IPS-18c (cell line): Measurements from ENCODE around the gene PDLIM7.
"Not testable (repeated sequence)": the region's sequence is repeated elsewhere in the genome, so short reads cannot be mapped to it uniquely, and the experiment has no call there.

Experiments used
- H3K4me3 ChIP-seq: 2 replicates; pipeline ENCODE4 v1.7.0; 2013; ENCODE audit warnings: low read depth, mild to moderate bottlenecking, low read length, moderate library complexity; ENCODE audit not compliant: insufficient read depth
- H3K9me3 ChIP-seq: one replicate; pipeline ENCODE4 v1.6.1; 2013; ENCODE audit warnings: mild to moderate bottlenecking, low read length, moderate library complexity; ENCODE audit not compliant: control insufficient read depth, insufficient read depth

Gene PDLIM7, protein sequence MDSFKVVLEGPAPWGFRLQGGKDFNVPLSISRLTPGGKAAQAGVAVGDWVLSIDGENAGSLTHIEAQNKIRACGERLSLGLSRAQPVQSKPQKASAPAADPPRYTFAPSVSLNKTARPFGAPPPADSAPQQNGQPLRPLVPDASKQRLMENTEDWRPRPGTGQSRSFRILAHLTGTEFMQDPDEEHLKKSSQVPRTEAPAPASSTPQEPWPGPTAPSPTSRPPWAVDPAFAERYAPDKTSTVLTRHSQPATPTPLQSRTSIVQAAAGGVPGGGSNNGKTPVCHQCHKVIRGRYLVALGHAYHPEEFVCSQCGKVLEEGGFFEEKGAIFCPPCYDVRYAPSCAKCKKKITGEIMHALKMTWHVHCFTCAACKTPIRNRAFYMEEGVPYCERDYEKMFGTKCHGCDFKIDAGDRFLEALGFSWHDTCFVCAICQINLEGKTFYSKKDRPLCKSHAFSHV

DNA sequence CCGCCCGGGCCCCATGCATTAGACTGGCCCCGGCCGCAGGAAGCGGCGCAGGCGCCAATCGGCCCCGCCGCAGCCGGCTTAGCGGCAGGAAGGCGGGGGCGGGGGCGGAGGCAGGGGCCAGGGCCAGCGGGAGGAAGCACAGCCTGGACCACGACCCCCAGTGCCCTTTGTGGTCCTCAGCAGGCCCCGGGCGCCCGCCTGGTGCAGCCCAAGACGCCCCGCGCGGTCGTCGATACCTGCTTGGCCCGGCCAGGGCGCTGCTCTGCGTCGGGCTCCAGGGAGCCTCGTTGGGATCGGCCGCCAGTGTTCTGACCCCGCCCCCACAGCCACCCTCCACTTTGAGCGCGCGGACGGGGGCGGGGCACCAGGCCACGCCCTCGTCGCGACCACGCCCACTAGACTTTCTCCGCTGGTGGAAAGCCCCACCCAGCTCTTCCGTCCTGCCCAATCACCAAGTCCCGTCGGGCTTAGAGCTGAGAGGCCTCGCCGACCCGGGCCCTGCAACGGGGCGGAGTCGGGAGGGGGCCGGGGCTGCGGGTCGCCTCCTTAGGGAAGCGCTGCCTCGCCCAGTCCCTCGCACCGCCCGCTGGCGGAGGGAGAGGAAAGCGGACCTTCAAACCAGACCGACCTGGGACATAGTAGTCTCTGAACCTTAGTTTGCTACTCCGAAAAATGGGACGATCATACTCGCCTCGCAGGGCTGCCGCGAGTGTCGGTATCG lies at the start of gene PDLIM7:
PDLIM7 (minus strand) TSS at position 313 of the 721 bp plus-strand sequence. CDS start 1,092 bp downstream, outside the sequence.
- Histone ChIP-seq H3K4me3 (peak within 1 kb of the TSS; percentile 84), H3K9me3 (no peaks in the 10 kb centered on the region)

DNA sequence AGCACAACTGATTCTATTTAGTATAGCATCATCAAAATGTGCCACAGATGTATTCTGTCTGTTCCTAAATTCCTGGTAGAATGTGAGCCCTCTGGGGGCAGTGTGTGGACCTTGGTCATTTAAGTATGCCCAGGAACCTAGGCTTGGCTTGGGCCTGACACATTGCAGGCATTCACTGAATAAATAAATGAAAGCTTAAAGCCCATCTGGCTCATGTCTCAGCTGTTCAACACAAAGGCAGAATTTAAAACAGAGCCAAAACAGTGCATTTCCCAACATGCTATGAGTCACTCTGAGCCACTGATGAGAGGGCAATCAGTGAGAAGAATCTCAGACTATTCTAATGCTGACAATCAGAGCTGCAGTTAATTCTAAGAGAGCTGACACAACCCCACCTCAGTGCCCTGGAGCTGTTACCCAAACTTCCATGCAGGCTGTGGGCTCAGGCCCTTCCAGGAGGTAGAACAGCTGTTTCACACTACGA lies 48.9 kb upstream of the PDLIM7 start:
- H3K4me3 ChIP-seq, result no peak overlapping the region
- no peaks in the 10 kb centered on the region for H3K9me3 ChIP-seq

DNA sequence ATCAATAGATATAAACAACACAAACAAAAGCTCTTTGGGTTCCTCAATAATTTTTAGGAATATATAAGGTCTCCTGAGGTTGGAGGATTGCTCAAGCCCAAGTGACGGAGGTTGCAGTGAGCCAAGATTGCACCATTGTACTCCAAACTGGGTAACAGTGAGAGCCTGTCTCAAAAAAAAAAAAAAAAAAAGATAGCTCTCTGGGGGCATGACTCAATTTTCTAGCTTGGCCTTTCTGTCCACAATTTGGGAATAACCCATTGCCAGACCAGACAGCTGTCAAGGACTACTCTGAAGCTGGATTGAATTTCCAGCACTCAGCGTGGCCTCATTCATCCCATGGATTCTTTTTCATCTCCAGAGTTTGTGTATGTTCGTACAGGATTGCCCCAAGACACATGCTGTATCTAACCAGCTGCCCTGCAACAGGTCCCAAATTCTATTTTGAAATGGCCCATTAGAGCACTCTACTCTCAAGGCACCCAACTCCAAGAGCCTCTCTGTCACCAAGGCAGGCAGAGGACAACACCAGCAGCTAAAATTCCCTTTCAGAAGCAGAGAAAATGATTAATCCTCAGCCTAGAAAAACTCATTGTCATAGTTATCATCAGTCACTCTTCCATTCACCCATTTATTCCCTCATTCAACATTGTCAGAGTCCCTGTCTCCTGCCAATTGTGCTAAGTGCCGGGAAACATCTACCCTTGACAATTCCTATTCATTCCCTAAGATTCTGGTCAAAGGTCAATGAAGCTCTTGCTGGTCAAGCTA lies 48.3 kb upstream of the PDLIM7 start:
- Histone ChIP-seq H3K9me3 (no peaks in the 10 kb centered on the region), H3K4me3 (no peak overlapping the region)

DNA sequence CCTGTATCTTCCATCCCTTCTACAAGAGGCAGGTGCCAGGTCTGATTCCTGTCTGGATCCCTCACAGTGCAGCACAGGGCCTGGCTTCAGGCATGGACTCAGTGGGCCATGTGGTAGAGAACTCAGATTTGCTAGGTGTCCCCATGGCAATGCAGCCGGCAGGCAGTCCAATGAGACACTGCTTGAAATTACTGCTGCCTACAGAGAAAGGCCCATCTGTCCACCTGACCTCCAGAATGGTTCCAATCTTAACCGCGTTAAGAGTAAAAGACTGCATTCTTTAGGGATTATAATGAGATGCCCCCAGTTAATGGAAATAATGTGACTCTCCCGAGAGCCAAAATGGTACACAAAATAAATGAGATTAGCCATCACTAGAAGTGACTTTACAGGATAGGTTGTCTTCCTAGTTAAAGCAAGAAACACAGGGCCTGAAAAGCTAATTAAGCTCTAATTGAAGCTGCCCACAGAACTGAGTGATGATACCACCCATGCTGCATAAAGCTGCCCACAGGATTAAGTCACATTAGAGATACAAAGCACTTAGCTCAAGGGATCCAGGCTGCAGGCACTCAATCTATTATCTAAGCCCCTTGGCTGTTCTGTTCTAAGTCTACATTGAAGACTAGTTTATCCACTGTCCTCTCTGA lies 45.5 kb upstream of the PDLIM7 start:
- peaks cover under 1% of the 10 kb centered on the region for H3K9me3 ChIP-seq
- H3K4me3 ChIP-seq, result no peak overlapping the region

DNA sequence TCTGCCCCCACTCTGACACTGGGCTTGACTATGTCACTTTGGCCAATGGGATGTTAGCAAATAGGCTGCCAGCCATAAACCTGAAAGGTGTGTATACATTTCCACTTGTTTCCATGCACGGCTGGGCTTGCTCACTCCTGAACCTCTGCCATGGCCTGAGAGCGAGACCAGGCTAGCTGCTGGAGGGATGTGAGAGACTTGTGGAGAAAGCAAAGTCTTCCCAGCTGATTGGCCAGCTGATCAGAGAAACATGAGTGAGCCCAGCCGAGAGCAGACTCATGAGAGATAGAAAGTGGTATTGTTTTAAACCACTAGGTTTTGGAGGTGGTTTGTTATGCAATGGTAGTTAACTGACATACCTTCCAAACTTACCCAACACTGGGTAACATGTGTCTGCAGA lies 43.0 kb upstream of the PDLIM7 start:
- peaks cover 3% of the 10 kb centered on the region for H3K9me3 ChIP-seq
- no peak overlapping the region for H3K4me3 ChIP-seq

DNA sequence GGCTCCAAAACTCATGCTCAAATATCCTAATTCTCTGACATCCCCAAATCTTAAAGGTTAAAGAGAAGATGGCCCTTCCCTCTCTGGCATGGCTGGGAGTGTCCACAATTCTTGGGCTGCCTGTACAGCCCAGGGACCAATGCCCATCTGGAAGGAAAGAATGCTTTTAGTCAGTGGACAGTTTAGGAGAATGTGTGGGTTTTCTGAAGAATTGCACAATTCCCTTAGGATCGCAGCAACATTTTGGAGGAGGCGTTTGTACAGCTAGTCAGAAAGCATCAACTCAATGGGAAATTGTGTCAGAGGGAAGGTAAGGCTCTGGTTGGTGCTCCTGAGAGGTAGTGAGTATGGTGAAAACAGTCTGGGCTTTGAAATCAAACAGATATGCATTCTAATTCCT lies 42.0 kb upstream of the PDLIM7 start:
- Histone ChIP-seq H3K9me3 (peaks cover 3% of the 10 kb centered on the region), H3K4me3 (no peak overlapping the region)

DNA sequence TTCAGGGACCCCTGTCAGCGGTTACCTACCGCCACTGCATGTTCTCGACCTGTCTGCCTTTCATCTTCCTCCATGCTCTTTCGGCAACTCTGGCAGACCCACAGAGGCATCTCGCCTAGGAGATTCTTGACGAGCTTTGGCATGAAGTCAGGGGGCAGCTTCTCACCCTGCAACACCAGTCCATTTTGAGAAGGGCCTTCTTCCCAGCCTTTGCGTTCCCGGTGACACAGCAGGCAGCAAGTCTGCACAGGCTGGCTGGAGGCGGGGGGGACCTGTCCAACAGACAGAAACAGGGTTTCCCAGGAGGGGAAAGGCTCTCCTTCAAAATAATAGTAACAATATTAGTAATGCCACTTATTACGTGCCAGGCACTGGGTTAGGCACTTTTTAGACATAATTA lies 41.5 kb upstream of the PDLIM7 start:
- Histone ChIP-seq H3K9me3 (peaks cover 3% of the 10 kb centered on the region), H3K4me3 (no peak overlapping the region)

DNA sequence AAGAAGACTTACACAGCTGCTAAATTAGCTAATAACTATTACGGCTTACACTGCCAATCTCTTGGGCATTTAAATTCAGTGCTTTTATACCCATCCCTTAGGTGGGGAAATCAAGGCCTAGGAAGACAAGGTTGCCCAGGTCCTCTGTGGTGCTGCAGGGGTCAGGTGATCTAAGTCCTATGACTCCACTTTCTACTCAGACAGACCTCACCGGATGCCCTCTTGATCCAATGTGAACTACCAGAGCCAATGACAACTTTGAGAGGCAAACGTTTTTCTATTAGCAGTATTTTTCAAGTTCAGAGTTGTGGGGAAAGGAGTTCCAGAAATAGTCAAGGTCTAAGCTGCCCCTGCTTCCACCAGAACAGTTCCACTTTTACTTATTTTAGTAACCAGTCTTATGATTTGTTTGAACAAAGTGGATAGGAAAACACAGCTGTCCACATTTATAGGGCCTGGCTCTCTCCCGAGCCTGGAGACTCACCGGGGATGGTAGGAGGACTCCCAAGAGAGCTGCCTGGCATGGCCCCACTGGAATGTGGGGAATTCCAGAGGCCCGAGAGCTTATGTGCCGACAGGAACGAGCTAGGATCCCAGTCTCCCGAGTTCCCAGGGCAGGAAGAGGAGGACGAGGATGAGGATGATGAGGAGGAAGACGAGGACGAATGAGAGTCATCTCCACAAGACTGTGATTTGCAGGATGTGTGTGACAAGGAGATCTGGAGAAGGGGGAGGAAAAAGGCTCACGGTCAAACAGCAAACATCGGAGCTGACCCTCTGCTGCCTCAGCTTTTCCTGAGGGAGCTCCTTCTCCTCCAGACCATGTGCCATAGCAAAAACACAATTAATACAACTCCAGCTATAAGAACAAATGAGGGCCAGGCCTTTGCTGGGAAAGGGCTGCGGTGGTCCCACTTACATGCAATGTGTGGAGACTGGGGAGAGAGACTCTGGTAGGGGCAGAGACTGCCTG lies 40.3 kb upstream of the PDLIM7 start:
- no peak overlapping the region for H3K4me3 ChIP-seq
- peaks cover 3% of the 10 kb centered on the region for H3K9me3 ChIP-seq

DNA sequence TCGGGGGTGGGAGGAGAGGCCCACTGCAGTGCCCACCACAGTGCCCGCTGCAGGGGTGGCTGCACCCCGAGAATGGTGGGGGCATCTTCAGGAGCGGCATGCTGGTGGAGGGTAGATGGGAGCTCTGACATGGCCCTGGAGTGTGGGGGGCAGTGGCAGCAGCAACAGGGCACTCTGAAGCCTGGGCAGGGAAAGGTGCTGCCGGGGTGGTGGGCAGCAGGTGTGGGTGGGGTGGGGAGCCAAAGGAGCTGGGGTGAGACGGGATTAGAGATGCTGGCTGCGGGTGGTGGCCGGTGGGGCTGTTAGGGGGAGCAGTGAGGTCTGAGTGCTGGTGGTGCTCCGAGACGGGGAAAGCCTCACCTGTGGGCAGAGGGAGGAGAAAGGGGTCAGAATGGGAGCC lies 39.0 kb upstream of the PDLIM7 start:
- Histone ChIP-seq H3K9me3 (peaks cover 3% of the 10 kb centered on the region), H3K4me3 (no peak overlapping the region)

DNA sequence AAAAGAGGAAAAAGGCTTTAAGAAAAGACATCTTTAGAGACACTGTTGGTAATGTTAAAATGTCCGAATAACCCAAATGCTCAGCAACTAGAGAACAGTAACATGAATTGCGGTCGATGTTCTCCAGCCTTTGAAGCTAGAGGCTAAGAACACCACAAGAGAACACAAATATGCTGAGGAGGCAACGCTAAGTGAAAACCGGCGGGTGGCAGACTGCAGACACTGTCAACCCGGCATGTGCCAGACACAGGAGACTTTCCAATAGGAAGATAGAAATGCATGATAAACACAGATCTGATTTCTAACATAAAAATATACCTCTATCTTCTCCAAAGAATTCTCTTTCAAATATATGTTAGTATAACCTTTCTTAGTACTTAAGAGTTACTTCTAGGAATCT lies 37.7 kb upstream of the PDLIM7 start:
- Histone ChIP-seq H3K9me3 (peaks cover 3% of the 10 kb centered on the region), H3K4me3 (no peak overlapping the region)

DNA sequence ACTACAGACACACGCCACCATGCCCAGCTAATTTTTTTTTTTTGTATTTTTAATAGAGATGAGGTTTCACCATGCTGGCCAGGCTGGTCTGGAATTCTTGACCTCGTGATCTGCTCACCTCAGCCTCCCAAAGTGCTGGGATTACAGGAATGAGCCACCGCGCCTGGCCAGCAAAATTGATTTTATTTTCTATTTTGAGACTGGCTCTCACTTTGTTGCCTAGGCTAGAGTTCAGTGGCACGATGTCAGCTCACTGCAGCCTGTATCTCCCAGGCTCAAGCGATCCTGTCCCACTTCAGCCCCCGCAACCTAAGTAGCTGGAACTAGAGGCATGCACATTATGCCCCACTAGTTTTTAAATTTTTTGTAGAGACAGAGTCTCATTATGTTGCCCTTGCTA lies 37.0 kb upstream of the PDLIM7 start:
- not testable (repeated sequence) for H3K4me3 ChIP-seq, H3K9me3 ChIP-seq

DNA sequence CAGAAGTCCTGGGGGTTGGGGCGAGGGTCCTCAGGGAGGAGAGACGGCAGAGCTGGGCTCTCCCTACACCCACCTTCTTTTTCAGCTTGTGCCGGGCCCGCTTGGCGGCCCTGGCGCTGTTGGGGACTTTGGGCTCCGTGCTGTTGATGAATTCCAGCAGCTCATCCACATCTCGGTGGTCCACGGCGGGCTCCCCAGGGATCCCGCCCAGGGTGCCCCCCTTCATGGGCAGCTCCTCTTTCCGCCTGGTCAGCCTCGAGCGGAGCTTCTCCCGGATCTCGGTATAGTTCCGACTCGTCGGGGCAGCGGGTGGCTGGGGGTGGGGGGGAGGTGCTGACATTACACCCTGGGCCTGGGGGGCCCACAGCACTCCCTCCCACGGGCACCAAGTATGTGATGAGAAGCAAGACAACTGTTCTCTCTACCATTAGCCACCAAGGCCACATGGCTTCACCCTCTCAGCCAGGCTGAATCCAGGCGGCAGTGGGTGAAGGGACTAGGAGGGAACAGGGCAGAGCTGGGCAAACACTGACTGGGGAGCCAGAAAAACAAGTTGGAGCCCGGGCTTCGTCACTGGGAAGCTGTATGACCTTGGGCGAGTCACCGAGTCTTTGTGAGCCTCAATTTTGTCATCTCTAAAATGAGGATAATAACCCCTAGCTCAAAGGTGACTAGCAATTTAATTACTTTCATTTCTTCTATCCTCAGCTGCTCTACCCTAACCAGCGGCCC lies 34.0 kb upstream of the PDLIM7 start:
- Histone ChIP-seq H3K9me3 (no peaks in the 10 kb centered on the region), H3K4me3 (no peak overlapping the region)

DNA sequence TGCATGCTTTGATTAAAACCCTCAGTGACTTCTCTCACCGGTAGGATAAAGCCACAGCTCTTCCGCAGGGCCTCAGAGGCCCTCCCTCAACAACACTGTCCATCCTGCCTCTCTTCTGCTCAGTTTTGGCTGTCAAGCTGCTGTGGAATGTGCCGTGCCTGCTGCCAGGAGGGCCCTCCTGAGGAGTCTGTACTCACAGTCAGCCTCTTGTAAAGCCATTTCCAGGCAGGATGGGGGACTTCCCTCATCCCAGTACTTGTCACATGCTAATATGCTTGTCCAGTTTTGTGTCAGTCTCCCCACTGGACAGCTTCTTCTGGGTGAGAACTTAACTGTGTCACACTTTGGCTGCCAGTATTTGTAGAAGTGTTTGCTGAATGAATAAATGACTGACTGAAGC lies 33.2 kb upstream of the PDLIM7 start:
- H3K9me3 ChIP-seq, result no peaks in the 10 kb centered on the region
- no peak overlapping the region for H3K4me3 ChIP-seq

DNA sequence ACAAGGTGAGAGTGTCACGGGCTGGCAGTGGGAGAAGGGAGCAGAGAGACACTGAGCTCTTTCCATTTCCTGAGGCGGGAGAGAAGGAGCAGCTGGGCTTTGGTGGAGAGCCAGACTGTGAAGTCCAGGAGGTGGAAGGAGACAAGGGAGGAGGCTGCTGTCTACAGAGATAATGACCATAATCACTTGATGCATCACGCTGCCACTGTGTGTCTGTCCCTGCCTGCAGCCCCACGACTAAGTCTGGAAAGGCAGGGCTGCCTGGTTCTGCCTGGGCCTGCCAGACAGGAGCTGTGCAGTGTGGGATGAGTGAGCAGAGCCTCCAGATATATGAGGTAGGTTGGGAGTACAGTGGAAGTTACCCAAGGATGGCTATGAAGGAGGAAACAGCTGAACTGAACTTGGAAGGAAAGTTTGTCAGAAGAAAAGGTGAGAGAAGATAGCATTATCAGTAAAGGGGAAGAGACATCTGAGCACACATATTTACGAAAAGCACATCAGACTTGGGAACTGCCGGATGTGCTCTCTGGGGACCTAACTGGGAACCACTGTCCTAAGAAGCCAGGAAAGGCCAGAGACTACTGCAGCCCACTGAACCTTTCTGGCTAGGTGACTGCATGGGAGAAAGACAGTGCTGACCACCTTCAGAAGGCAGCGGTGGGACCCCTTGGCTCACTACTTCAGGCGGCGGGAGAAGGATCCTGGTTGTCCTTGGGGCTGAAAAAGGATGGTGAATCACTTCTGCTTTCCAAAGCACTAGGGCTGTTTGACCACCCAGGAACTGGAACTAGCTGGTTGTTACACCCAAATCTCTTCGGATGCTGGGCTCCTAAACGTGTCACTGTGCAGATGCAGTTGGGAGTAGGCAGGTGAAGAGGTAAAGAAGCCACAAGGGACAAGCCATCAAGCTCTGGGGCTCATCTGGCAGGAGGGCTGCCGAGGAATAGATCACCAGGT lies 32.1 kb upstream of the PDLIM7 start:
- H3K4me3 ChIP-seq, result no peak overlapping the region
- H3K9me3 ChIP-seq, result no peaks in the 10 kb centered on the region

DNA sequence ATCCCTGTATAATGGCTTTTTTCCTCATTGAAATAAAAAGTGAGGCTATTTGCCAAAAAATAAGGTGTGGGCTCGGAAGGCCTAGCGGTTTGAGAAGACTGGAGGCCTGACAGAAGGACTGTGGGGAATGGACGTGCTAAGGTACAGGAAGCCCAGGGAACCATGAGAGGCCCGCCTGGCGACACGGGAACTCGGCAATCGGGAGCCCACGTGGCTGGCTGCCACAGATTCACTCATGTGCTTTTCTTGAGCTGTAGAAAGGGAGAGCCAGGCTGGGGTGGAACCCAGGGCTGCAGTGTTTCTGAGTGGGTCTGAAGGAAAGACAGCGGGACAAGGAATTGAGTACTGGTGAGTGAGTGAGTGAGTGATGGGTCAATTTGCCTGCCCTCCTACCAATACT lies 31.2 kb upstream of the PDLIM7 start:
- no peak overlapping the region for H3K4me3 ChIP-seq
- no peaks in the 10 kb centered on the region for H3K9me3 ChIP-seq
